Central memory CD4-positive, alpha-beta T cell (primary cell): ENCODE results near the gene MYLK.
"Not testable (repeated sequence)": the region's sequence is repeated elsewhere in the genome, so short reads cannot be mapped to it uniquely, and the experiment has no call there.

Experiments used
- DNase-seq: peaks from one replicate; pipeline ENCODE4 v3.0.0; 2022

The MYLK gene

DNA sequence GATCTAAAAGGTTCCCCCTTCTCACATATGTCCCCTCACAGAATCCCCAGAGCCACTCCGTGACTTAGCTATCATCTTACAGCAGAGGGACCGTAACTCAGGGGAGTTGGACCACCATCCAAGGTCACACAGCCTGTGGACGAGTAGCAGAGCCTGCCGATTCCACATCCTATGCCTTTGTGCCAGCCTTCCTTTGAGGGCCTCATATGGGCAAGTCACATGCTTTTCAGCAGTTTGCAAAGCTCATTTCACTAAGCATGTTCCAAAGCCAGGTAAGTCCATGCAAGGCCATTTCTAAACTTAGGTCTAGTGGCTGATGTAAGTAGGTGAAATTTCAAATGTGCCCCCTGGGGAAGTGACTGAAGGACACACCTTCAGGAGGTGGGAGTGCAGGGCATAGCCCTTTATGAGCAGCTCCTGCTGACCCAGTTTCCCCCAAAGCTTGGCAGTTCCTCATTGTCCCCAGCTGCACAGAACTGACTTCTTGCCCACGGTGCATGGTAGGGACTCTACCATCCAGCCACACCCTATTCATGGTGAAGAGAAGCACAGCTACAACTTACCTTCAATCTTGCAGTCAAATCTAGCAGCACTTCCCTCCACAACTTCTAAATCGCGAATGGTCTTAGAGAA, 265.9 kb downstream of the MYLK start:
- no peak for DNase-seq

GRCh38 chr3:123616593-123616992, 267.5 kb downstream of the MYLK start:
- no peak for DNase-seq

DNA sequence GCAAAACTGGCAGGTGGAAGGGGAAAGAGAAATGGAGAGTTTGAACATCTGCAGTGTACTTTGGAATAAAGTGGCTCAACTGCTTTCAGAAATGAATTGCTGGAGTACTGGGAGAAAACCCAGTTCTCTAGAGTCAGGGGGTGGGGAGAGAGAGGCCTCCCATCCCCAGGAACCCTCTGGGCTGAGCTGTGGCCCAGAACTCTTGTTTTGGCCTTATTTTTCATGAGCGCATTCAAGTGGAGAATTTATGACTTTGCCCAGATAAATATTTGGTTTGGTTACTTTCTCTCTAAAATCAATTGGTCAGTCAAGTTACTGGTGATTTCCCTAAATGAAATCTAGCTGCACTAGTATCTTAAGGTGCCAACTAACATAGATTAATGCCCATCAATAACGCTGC, 270.6 kb downstream of the MYLK start:
- no peak for DNase-seq

- DNase-seq: not testable (repeated sequence)
Observed at GRCh38 chr3:123611674-123612073, 272.5 kb downstream of the MYLK start.

- no peak for DNase-seq
Observed at GRCh38 chr3:123611082-123611481, 273.1 kb downstream of the MYLK start.

- DNase-seq: no peak
Observed at GRCh38 chr3:123610331-123610730, 273.8 kb downstream of the MYLK start.

DNA sequence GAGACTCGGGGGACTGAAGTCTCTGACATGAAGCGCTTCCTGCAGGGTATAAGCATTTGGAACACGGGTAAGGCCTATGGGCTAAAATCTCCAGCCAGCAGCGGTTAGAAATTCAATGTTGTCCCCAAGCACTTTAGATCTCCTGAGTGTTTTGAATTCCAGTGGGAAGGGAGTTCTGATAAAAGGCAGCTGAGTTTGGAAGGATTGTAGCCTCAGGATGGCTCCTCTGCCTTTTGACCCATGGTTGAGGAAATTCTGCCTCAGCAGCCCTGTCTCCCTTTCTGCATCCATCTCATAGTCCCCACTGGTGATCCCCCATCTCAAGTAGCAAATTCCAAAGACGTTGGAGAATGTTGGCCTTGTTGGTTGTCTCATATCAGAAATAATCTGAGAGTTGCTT, 275.1 kb downstream of the MYLK start:
- no peak for DNase-seq

DNA sequence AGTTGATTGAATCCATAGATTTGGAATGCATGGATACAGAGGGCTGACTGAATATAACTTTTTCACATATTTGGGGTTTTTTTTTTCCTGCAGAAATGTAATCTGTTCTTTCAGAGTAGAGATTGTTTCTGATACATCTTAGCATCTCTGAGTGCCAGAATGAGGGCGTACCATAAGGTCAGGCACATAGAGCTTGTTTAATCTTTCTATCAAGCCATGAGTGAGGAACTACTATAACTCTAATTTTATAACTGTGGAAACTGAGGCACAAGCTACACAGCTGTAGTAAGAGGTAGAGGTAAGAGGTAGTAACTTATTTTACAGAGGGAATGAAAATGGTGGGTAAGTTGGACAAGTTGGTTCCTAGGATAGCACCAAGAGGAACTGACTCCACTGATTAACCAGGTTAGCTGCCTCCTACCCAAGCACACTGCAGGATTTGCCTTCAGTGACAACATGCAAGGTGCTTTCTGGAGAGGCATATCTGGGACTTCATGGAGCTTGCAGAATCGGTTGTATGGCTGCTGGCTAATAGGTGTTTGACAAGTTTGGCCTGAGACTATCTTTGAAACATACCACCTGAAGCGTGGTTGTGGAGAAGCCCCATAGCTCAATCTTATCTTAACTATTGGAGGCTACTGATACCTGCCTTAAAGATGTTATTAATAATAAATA, 275.7 kb downstream of the MYLK start:
- DNase-seq: no peak

GRCh38 chr3:123606527-123606926, 277.6 kb downstream of the MYLK start:
- no peak for DNase-seq

GRCh38 chr3:123605789-123606234, 278.3 kb downstream of the MYLK start:
- DNase-seq: no peak

GRCh38 chr3:123603153-123603552, 281.0 kb downstream of the MYLK start:
- DNase-seq: not testable (repeated sequence)

DNA sequence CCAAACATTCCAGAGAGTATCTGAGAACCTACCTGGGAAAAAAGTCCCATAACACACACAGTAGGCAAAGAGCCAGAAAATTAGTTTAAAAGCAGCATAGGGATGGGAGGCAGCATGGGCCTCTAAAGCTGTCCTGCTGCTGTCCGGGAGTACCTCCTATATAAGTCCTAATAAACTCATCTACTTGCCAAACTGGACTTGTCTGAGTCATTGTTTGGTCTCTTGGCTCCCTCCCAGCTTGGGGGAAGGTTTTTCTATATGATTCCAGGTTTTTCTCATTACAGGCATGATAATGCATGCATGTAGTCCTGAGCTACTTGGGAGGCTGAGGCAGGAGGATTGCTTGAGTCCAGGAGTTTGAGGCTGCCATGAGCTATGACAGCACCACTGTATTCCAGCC, 281.8 kb downstream of the MYLK start:
- no peak for DNase-seq

DNA sequence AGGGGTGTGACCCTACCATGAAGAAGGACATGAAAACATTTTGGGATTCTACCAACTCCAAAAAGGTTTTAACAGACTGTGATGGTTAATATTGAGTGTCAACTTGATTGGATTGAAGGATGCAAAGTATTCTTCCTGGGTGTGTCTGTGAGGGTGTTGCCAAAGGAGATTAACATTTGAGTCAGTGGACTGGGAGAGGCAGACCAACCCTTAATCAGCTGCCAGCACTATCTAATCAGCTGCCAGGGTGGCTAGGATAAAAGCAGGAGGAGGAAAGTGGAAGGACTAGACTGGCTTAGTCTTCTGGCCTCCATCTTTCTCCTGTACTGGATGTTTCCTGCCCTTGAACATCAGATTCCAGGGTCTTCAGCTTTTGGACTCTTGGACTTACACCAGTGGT, 283.3 kb downstream of the MYLK start:
- DNase-seq: not testable (repeated sequence)

DNA sequence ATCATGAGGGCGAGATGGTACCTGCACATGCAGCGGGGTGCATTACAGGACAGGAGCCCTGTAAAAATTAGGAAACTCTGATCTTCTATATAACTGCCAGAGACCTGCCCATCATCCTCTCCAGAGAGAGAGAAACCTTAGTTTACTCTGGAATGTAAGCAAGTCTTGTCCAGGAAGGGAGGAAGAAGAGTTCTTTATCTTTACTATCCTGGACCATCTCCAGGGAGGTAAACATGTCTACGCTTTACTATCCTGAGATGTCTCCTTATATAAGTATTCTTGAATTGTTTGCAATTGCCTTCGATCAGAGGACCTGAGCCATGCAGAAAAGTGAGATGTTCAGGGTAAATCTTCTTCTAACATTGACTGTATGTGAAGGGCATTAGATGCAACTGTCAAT, 286.6 kb downstream of the MYLK start:
- DNase-seq: no peak

GRCh38 chr3:123595396-123596180, 288.5 kb downstream of the MYLK start:
- DNase-seq: no peak

- DNase-seq: no peak
Observed at GRCh38 chr3:123593381-123593780, 290.8 kb downstream of the MYLK start.

DNA sequence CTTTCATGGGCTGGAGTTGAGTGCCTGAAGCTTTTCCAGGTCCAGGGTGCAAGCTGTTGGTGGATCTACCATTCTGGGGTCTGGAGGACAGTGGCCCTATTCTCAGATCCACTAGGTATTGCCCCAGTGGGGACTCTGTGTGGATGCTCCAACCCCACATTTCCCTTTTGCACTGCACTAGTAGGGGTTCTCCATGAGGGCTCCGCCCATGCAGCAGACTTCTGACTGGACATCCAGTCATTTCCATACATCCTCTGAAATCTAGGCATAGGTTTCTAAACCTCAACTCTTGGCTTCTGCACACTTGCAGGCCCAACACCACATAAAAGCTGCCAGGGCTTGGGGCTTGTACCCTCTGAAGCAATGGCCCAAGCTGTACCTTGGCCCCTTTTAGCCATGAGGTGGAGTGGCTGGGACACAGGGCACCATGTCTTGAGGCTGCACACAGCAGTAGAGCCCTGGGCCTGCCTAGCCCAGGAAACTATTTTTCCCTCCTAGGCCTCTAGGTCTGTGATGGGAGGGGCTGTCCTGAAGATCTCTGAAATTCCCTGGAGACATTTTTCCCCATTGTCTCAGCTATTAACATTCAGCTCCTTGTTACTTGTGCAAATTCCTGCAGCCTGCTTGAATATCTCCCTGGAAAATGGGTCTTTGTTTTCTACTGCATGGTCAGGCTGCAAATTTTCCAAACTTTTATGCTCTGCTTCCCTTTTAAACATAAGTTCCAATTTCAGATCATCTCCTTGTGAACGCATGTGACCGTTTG, 293.3 kb downstream of the MYLK start:
- DNase-seq: no peak

GRCh38 chr3:123587401-123587800, 296.7 kb downstream of the MYLK start:
- no peak for DNase-seq

- DNase-seq: no peak
Observed at GRCh38 chr3:123586968-123587367, 297.2 kb downstream of the MYLK start.

- DNase-seq: peak; percentile 10
Observed at GRCh38 chr3:123586131-123586530, 298.0 kb downstream of the MYLK start.

GRCh38 chr3:123584988-123585937, 298.9 kb downstream of the MYLK start, which contains the start of gene HACD2:
Gene HACD2, minus strand, starts transcription at chr3:123585053. Its CDS starts 26 bp downstream, at chr3:123585027.
- peak; percentile 92 for DNase-seq
